NT2/D1 (cell line): ENCODE measurements around the gene STXBP3.
A peak's percentile ranks its signal among the peaks of the same experiment; 100 is the strongest.

Experiments used
- DNase-seq: peaks from one replicate; pipeline ENCODE4 v3.0.0-alpha.2; 2011; ENCODE audit warnings: low read depth, low spot score
- H3K27me3 ChIP-seq: 2 replicates; pipeline ENCODE4 v1.6.0; 2011; ENCODE audit warnings: mild to moderate bottlenecking; ENCODE audit not compliant: insufficient read length, insufficient read depth
- H3K36me3 ChIP-seq: 2 replicates; pipeline ENCODE4 v1.6.1; 2011; ENCODE audit warnings: mild to moderate bottlenecking, low read length, mixed read lengths; ENCODE audit not compliant: insufficient read depth, insufficient read length
- H3K4me1 ChIP-seq: 2 replicates; pipeline ENCODE4 v1.5.1; 2011; ENCODE audit not compliant: insufficient read depth, insufficient read length
- H3K4me3 ChIP-seq: 2 replicates; pipeline ENCODE4 v1.5.1; 2011; ENCODE audit warnings: low read depth; ENCODE audit not compliant: insufficient read length
- H3K9ac ChIP-seq: 2 replicates; pipeline ENCODE4 v1.6.0; 2011; ENCODE audit warnings: low read depth; ENCODE audit not compliant: insufficient read length
- H3K9me3 ChIP-seq: 2 replicates; pipeline ENCODE4 v1.5.1; 2011; ENCODE audit warnings: mild to moderate bottlenecking, low read length; ENCODE audit not compliant: insufficient read depth
- SUZ12 ChIP-seq: IDR thresholded peaks from 2 replicates; pipeline ENCODE4 v1.6.1; 2011; ENCODE audit not compliant: insufficient read length, insufficient read depth; ENCODE audit errors: extremely low read depth
- YY1 ChIP-seq: IDR thresholded peaks from 2 replicates; pipeline ENCODE4 v1.6.1; 2011; ENCODE audit not compliant: insufficient read length, insufficient read depth
- ZNF274 ChIP-seq: IDR thresholded peaks from 2 replicates; pipeline ENCODE4 v1.6.1; 2011; ENCODE audit warnings: mild to moderate bottlenecking, low read depth, low read length

Gene STXBP3

DNA sequence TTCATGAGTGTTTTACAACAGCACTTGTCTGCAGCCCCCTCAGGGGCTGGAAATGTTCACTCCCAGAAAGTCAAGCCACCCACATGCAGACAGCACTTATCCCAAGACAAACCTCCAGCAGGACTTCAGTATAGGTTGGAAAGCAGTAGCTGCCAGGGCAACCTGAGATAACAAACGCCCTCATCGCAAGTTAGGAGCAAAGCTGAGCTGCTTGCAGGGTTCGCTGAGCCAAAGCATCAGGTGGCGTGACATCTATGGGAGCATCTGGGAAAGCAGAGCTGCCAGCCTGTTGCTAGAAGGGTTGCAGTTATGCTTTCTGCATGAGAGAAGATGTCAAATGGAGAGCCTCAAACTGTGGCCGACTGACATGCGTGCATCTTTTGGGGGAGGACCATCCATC is 4.2 kb upstream of the STXBP3 start:
- peaks cover 9% of the 10 kb centered on the region for H3K27me3 ChIP-seq
- TF ChIP-seq SUZ12 (no peak), ZNF274 (no peak)
- no peak overlapping the region for H3K4me3 ChIP-seq
- peaks cover 2% of the 10 kb centered on the region for H3K4me1 ChIP-seq
- no peaks in the 10 kb centered on the region for H3K36me3 ChIP-seq
- no peaks in the 10 kb centered on the region for H3K9me3 ChIP-seq
- H3K9ac ChIP-seq, result no peak overlapping the region
- no peak for DNase-seq

- DNase-seq, result no peak
- TF ChIP-seq SUZ12, result no peak
- no peak for TF ChIP-seq YY1
- TF ChIP-seq ZNF274, result no peak
- Histone ChIP-seq H3K9me3 (no peaks in the 10 kb centered on the region), H3K4me3 (no peak overlapping the region), H3K27me3 (peaks cover 9% of the 10 kb centered on the region), H3K9ac (no peak overlapping the region), H3K36me3 (peaks cover 21% of the 10 kb centered on the region), H3K4me1 (no peaks in the 10 kb centered on the region)
These were observed 493 bp upstream of the STXBP3 start for GRCh38 chr1:108745980-108746381.

DNA sequence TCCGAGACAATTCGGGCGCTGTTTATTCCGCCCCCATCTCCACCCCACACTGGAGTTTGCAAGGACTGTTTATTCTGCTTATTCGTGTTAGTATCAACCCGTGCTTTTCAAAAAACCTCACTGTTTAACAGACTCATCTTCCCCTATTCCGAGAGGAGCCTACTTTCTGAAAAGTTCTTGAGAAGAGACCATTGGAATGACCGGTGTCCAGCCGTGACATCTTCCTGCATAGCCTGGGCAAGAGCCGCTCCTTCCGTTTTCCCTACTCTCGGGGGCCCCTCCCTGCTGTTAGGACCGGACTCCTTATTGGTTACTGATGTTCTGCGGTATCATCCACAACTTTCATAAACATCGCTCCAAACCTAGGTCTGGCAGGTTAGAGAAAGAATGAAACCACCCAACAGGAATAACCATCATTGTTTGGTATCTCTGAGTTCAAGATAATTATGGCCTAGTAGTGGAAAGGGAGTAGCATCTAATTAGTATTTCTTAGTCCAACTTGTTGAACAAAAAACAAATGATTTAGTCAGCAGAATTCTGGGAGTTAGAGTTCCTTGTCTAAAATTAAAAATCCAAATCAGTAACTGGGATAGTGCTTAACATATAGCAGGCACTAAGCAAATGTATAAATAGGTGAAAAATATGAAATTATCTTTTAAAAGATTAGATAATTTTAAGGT is 837 bp downstream of the STXBP3 start:
- Histone ChIP-seq H3K4me1 (no peaks in the 10 kb centered on the region), H3K9me3 (no peaks in the 10 kb centered on the region), H3K9ac (peak overlapping the region; percentile 96), H3K27me3 (peaks cover 9% of the 10 kb centered on the region), H3K36me3 (peaks cover 32% of the 10 kb centered on the region), H3K4me3 (peak overlapping the region; percentile 86)
- TF ChIP-seq YY1 (no peak), SUZ12 (no peak), ZNF274 (no peak)
- peak; percentile 40 for DNase-seq

- Histone ChIP-seq H3K27me3 (peaks cover 9% of the 10 kb centered on the region), H3K36me3 (peaks cover 38% of the 10 kb centered on the region), H3K4me1 (no peaks in the 10 kb centered on the region), H3K4me3 (peak overlapping the region; percentile 86), H3K9me3 (no peaks in the 10 kb centered on the region), H3K9ac (no peak overlapping the region)
- DNase-seq, result no peak
- TF ChIP-seq ZNF274 (no peak), YY1 (no peak), SUZ12 (no peak)
These were observed 1.4 kb downstream of the STXBP3 start for GRCh38 chr1:108747898-108748297.

- no peak for DNase-seq
- H3K9ac ChIP-seq, result no peak overlapping the region
- H3K4me1 ChIP-seq, result no peaks in the 10 kb centered on the region
- H3K4me3 ChIP-seq, result no peak overlapping the region
- H3K9me3 ChIP-seq, result no peaks in the 10 kb centered on the region
- H3K27me3 ChIP-seq, result peaks cover 9% of the 10 kb centered on the region
- TF ChIP-seq YY1 (no peak), SUZ12 (no peak), ZNF274 (no peak)
- H3K36me3 ChIP-seq, result peaks cover 50% of the 10 kb centered on the region
These were observed 2.6 kb downstream of the STXBP3 start for GRCh38 chr1:108749081-108749480.

- no peaks in the 10 kb centered on the region for H3K4me1 ChIP-seq
- no peak overlapping the region for H3K4me3 ChIP-seq
- DNase-seq, result no peak
- H3K9ac ChIP-seq, result no peak overlapping the region
- H3K36me3 ChIP-seq, result peaks cover 54% of the 10 kb centered on the region
- H3K9me3 ChIP-seq, result no peaks in the 10 kb centered on the region
- TF ChIP-seq YY1 (no peak), SUZ12 (no peak), ZNF274 (no peak)
- H3K27me3 ChIP-seq, result peaks cover 2% of the 10 kb centered on the region
These were observed 4.2 kb downstream of the STXBP3 start for GRCh38 chr1:108750476-108751181.

GRCh38 chr1:108753363-108753762 is 6.9 kb downstream of the STXBP3 start:
- Histone ChIP-seq H3K27me3 (no peaks in the 10 kb centered on the region), H3K4me1 (no peaks in the 10 kb centered on the region), H3K9ac (no peak overlapping the region), H3K4me3 (no peak overlapping the region), H3K36me3 (peaks cover 74% of the 10 kb centered on the region), H3K9me3 (no peaks in the 10 kb centered on the region)
- TF ChIP-seq SUZ12 (no peak), ZNF274 (no peak), YY1 (no peak)
- no peak for DNase-seq
